GM12874 (cell line): ENCODE measurements around the gene STK25.

ENCODE experiments used
- CTCF ChIP-seq: IDR thresholded peaks from 2 replicates; pipeline ENCODE4 v1.5.1; 2011; ENCODE audit warnings: low read depth, mild to moderate bottlenecking, control low read depth, low read length, moderate library complexity; ENCODE audit not compliant: insufficient read depth

Gene STK25

GRCh38 chr2:241505086-241505780, 3.2 kb downstream of the STK25 start:
- TF ChIP-seq CTCF = no peak

GRCh38 chr2:241503776-241504392, 4.5 kb downstream of the STK25 start:
- TF ChIP-seq CTCF = no peak

GRCh38 chr2:241502281-241502680, 6.1 kb downstream of the STK25 start:
- no peak for TF ChIP-seq CTCF

- no peak for TF ChIP-seq CTCF
Measured at GRCh38 chr2:241501551-241501950, 6.8 kb downstream of the STK25 start.

GRCh38 chr2:241501099-241501541, 7.3 kb downstream of the STK25 start:
- TF ChIP-seq CTCF = no peak

GRCh38 chr2:241500431-241500975, 7.9 kb downstream of the STK25 start:
- TF ChIP-seq CTCF = no peak

GRCh38 chr2:241500016-241500415, 8.4 kb downstream of the STK25 start:
- TF ChIP-seq CTCF = no peak
